Measurements from ENCODE around the gene SLC26A1.
"Not testable (repeated sequence)": the region's sequence is repeated elsewhere in the genome, so short reads cannot be mapped to it uniquely, and the experiment has no call there.

Gene SLC26A1

GRCh38 chr4:978957-979701, 14.1 kb downstream of the SLC26A1 start:
- no peak for DNase-seq

GRCh38 chr4:976016-976415, 17.2 kb downstream of the SLC26A1 start:
- not testable (repeated sequence) for DNase-seq

- no peak for DNase-seq
Observed at GRCh38 chr4:974668-975067, 18.5 kb downstream of the SLC26A1 start.

- peak; percentile 12 for DNase-seq
Observed at GRCh38 chr4:973431-974397, 19.5 kb downstream of the SLC26A1 start, which contains the start of gene DGKQ. DGKQ (minus strand) TSS chr4:973569; CDS start chr4:973482, 87 bp downstream.

GRCh38 chr4:972651-973424, 20.4 kb downstream of the SLC26A1 start:
- DNase-seq: no peak

- DNase-seq: no peak
Observed at GRCh38 chr4:971666-972500, 21.3 kb downstream of the SLC26A1 start.

GRCh38 chr4:970854-971520, 22.2 kb downstream of the SLC26A1 start:
- DNase-seq: no peak

- DNase-seq: no peak
Observed at GRCh38 chr4:970046-970745, 23.0 kb downstream of the SLC26A1 start.

GRCh38 chr4:968621-969394, 24.4 kb downstream of the SLC26A1 start:
- DNase-seq: no peak

GRCh38 chr4:968221-968620, 25.0 kb downstream of the SLC26A1 start:
- DNase-seq: no peak

- no peak for DNase-seq
Observed at GRCh38 chr4:967113-968104, 25.8 kb downstream of the SLC26A1 start.

- DNase-seq: no peak
Observed at GRCh38 chr4:966266-967112, 26.7 kb downstream of the SLC26A1 start.

- no peak for DNase-seq
Observed at GRCh38 chr4:965766-966134, 27.5 kb downstream of the SLC26A1 start.

GRCh38 chr4:965048-965765, 28.0 kb downstream of the SLC26A1 start:
- no peak for DNase-seq

GRCh38 chr4:964346-965025, 28.7 kb downstream of the SLC26A1 start:
- DNase-seq: no peak
